Activated naive CD4-positive, alpha-beta T cell treated with anti-CD3 and anti-CD28 coated beads for 36 hours (primary cell): Measurements from ENCODE around the gene RAB11FIP4. TPM values are rescaled to one million over a fixed set of nuclear protein-coding genes. Genes with fewer than 3 reads are reported as not detected.
A peak's percentile ranks its signal among the peaks of the same experiment; 100 is the strongest.

Source experiments
- CTCF ChIA-PET: fragments of 350-600 bp; sonication (Branson Sonifier 250); formaldehyde crosslinking; loops from one replicate; lab custom pipeline; 2021; ENCODE audit warnings: antibody characterized with exemption; lab: Charles Lee
- DNase-seq: peaks from one replicate; pipeline ENCODE4 v3.0.0-alpha.2; 2020
- H3K27ac Mint-ChIP-seq: one replicate; pipeline ENCODE4 v1.8.0; 2021; ENCODE audit warnings: mild to moderate bottlenecking, mixed read lengths
- H3K27me3 Mint-ChIP-seq: one replicate; pipeline ENCODE4 v1.8.0; 2021; ENCODE audit warnings: low read depth, mixed read lengths
- H3K36me3 Mint-ChIP-seq: one replicate; pipeline ENCODE4 v1.8.0; 2021; ENCODE audit warnings: low read depth, mixed read lengths
- H3K4me1 Mint-ChIP-seq: one replicate; pipeline ENCODE4 v1.8.0; 2021; ENCODE audit warnings: low read depth, mixed read lengths
- H3K4me3 Mint-ChIP-seq: one replicate; pipeline ENCODE4 v1.8.0; 2021; ENCODE audit warnings: mild to moderate bottlenecking, moderate library complexity, mixed read lengths
- H3K9me3 Mint-ChIP-seq: one replicate; pipeline ENCODE4 v1.8.0; 2021; ENCODE audit warnings: mixed read lengths
- intact Hi-C: fragments of 100-400 bp; cut with micrococcal nuclease; formaldehyde crosslinking; loops from one replicate; pipeline ENCODE4 v1.15.1; 2023
- total RNA-seq, 2 experiments: library from RNA; stranded (reverse); gene quantifications; one replicate each; pipeline ENCODE4 v1.2.3, GENCODE V29; 2021

RAB11FIP4 gene
- total RNA-seq, 2 experiments from 2014 or later = 31.3 to 33.1 TPM

DNA sequence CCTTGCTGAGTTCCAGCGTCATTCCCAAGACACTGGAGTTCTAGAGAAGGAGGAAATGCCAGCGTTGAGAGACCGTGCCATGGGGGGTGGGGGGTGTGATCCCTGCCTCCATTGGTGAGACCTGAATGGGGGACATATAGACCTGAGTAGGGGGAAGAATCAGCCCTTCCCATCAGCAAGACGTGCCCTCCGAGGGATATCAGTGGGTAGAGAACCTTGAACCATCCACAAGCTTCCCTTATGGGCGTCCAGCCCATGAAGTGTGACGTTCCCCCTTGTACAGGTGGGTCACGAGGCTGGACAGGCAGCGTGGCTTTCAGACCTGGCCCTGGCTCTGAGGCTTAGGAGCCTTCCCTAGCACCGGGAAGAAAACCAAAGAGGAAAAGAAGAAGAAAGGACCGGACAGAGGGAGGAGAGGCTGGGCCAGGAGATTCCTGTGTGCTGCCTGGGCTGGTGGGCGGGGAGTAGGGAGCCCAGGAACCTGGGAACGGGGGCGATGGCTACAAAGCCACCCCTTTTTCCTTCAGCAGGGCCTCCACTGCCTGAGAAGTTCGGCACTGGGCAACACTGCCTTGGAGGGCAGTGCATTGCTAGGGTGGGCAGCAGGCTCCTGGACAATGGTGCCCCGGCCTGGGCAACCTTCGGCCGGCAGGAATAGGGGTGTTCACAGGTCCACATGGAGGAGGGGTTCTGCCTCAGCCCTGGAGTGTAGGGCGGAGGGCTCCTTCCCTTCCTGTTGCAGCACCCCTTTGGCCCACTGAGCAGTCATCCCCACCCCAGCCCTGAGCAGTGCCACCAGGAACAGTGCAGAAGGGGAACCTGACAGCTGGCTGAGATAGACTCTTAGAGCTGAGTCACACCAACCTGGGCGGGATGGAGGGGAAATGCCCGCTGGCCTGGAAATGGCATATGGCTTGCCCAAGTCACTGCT, 7.2 kb downstream of the RAB11FIP4 start:
- no peak for DNase-seq
- CTCF ChIA-PET = interaction anchor here (1.0 kb wide), 1 partner anchor 9 kb away, joined by 3 read pairs; no protein-coding TSS in a partner anchor
- intact Hi-C loops = no loop called here
- H3K4me1 Mint-ChIP-seq = no peaks in the 10 kb centered on the region
- peaks cover 19% of the 10 kb centered on the region for H3K27me3 Mint-ChIP-seq
- no peaks in the 10 kb centered on the region for H3K36me3 Mint-ChIP-seq
- no peak overlapping the region for H3K4me3 Mint-ChIP-seq
- peak overlapping the region; percentile 65 for H3K27ac Mint-ChIP-seq
- no peaks in the 10 kb centered on the region for H3K9me3 Mint-ChIP-seq

DNA sequence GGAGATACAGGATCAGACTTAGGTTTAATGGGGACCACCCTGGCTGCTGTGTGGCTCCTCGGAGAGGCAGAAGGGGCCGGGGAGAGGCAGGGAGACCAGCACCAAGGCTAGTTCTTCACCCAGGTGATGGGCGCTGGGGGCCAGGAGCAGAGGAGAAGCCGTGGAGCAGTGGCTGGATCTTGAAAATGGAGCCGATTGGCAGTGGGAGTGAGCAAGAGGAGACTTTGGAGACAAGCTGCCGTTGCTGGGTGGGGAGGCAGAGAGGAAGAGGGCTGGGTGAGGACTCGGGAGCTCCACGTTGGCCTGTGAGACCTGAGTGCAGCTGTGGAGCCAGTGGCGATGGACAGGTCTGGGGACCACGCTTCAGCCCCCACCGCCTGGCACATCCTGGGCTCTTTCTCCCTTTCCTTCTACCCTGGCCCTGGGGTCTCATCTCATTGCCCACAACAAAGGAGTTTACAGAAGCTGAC, 9.0 kb downstream of the RAB11FIP4 start:
- intact Hi-C loops = no loop called here

DNA sequence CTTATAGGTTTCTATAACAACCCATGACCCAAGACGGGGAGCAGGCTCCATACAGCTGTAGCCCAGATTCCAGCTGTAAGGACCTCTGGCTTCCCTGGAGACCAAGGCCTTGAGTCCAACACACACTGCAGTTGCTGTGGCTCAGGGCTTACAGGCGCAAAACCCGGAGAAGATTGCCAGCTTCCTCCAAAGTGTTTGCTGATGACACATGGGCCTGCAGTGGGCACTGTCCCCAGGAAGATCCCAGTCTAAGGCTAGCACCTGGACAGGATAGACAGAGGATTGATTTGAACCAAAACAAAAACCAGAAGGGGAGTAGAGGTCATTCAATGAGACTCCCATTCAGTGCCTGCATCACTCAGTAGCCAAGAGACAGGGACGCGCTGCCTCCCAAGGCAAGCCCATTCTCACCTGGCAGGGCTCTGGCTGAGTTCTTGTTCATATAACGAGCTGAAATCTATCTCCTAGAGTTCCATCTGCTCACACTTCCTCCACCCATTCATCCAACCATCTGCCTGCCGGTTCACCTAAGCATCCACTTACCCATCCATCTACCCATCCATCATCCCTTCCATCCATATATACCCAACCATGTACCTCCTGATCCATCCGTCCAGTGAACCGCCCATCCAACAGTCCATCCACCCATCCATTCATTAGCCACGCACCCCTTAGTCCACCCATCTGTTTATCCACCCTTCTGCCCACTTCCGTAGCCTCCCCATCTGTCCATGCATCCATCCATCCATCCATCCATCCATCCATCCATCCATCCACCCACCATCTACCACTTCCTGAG, 10.2 kb downstream of the RAB11FIP4 start:
- H3K9me3 Mint-ChIP-seq = no peaks in the 10 kb centered on the region
- H3K27ac Mint-ChIP-seq = no peak overlapping the region
- intact Hi-C loops = no loop called here
- no peak for DNase-seq
- no peak overlapping the region for H3K4me3 Mint-ChIP-seq
- H3K4me1 Mint-ChIP-seq = no peaks in the 10 kb centered on the region
- H3K36me3 Mint-ChIP-seq = no peaks in the 10 kb centered on the region
- CTCF ChIA-PET = interaction anchor here (0.6 to 0.7 kb wide), 3 partner anchors 138 to 650 kb away, joined by 3 read pairs; no protein-coding TSS in a partner anchor
- peaks cover 3% of the 10 kb centered on the region for H3K27me3 Mint-ChIP-seq

More for the DNA sequence above, 9.0 kb downstream of the RAB11FIP4 start:
- Mint-ChIP-seq H3K27ac (no peak overlapping the region), H3K4me3 (no peak overlapping the region), H3K27me3 (peaks cover 7% of the 10 kb centered on the region), H3K4me1 (no peaks in the 10 kb centered on the region), H3K9me3 (no peaks in the 10 kb centered on the region), H3K36me3 (no peaks in the 10 kb centered on the region)
- CTCF ChIA-PET = no interaction called here
- DNase-seq = no peak

DNA sequence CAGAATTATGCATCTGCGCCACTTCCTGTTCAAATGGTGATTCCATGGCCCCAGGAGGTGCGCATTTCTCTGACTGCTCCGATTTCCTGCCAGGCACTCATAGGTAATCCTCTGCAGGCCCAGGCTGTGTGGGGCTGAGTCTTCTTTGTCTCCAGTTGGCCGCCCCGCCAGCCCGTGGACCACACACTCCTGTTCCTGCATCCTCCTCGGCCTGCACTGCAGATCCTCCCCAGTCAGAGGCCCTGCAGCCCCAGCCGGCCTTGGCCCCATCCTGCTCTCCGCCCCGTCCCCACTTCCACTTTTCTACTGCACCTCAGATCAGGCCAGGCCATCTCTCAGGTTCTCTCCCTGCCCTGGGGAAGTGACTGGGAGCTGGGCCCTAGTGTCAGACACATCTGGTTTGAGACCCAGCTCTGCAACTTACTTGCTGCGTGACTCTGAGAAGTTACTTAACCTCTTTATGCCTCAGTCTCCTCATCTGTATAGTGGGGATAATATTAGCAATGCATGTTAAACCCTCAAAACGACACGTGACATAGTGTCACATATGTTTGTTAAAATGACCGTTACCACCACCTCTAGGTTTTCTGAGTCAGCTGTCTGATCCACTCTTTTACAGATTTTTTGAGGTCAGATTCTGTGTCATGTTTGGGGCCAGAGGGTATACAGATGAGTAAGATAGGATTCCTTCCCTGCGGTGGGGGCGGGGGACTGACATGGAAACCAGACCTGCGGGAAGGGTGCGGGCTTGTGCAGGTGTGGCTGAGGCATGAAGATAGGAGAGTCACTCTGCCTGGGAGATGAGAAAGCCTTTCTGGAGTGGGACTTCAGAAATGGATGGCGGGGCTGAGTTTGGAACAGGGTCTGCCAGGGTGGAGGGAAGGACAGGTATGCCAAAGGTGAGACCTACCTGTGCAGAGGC, 12.8 kb downstream of the RAB11FIP4 start:
- CTCF ChIA-PET = no interaction called here
- Mint-ChIP-seq H3K9me3 (no peaks in the 10 kb centered on the region), H3K27me3 (no peaks in the 10 kb centered on the region), H3K27ac (no peak overlapping the region), H3K36me3 (no peaks in the 10 kb centered on the region), H3K4me3 (no peak overlapping the region), H3K4me1 (no peaks in the 10 kb centered on the region)
- intact Hi-C loops = no loop called here
- no peak for DNase-seq

DNA sequence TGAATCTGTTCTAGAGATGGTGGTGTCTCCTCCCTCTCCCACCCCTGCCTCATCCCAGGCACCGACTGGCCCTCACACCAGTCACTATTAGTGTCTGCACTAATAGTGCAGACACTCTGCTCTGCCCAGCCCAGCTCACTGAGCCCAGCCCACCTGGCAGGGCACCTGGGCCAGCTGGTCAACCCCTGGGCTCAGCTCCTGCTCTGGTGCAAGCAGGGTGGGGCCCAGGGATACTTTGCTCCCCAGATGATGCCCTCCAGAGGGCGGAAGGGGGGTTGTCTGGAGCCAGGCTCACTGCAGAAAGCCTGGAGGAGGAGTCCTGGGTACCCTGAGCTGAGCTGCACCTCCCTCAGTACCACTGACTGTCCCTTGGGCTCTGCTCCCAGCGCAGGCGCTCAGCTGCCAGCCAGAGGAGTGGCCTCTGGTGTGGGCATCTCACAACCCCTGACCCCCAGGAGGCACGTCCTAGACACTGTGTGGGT, 14.5 kb downstream of the RAB11FIP4 start:
- CTCF ChIA-PET = no interaction called here

DNA sequence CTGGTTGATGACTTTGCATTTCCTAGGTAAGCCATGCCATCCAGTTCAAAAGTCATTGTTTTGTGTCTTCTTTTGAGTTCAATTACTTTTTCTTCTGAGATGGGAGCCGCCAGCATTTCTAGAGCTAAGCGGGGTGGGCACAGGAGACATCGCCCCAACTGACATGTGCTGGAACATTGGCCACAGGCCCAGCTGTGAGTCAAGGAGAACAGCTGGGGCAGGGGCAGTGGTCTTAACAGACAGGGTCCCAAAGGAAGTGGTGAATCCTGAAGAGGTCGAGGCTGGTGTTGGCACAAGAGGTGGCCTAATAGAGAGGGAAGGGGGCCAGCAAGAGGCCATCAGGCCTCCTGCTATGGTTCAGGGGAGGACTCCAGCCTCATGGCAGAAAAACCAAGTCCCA, 17.1 kb downstream of the RAB11FIP4 start:
- H3K4me1 Mint-ChIP-seq = no peaks in the 10 kb centered on the region
- intact Hi-C loops = no loop called here
- DNase-seq = no peak
- no peak overlapping the region for H3K27ac Mint-ChIP-seq
- H3K36me3 Mint-ChIP-seq = no peaks in the 10 kb centered on the region
- H3K9me3 Mint-ChIP-seq = no peaks in the 10 kb centered on the region
- CTCF ChIA-PET = interaction anchor here (0.6 kb wide), 2 partner anchors 401 to 472 kb away, joined by 4 to 7 read pairs; no protein-coding TSS in a partner anchor
- H3K4me3 Mint-ChIP-seq = no peak overlapping the region
- H3K27me3 Mint-ChIP-seq = no peaks in the 10 kb centered on the region

More for the DNA sequence above, 14.5 kb downstream of the RAB11FIP4 start:
- Mint-ChIP-seq H3K4me1 (no peaks in the 10 kb centered on the region), H3K9me3 (no peaks in the 10 kb centered on the region), H3K36me3 (no peaks in the 10 kb centered on the region), H3K27ac (no peak overlapping the region), H3K4me3 (no peak overlapping the region), H3K27me3 (no peaks in the 10 kb centered on the region)
- DNase-seq = no peak
- intact Hi-C loops = no loop called here

DNA sequence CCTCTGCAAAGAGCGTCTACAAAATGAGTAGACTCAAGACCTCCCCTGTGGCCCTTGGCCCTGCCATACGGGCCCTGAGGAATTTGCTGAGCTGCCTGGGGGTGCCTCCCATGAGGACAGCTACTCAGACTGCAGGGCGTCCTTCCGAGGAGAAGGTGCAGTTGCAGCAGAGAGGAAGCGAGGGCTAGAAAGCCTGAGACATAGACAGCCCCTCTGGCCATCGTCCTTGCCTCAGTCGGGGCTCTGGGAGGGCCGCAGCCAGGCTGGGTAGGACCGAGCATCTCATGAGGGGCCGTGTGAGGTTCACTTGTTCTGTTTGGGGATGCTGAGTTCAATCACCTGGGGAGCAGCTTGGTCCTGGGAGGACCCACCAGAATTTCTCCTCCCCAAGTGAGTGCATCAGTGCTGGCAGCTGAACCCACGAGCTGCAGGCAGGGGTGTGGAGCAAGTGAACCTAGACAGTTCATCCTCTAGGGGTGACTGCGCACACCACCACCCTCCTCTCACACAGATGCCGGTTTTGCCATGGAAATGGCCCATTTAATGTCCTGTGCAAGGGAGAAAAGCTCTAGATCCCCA, 20.3 kb downstream of the RAB11FIP4 start:
- no peak overlapping the region for H3K27ac Mint-ChIP-seq
- no peaks in the 10 kb centered on the region for H3K9me3 Mint-ChIP-seq
- no peaks in the 10 kb centered on the region for H3K36me3 Mint-ChIP-seq
- H3K4me3 Mint-ChIP-seq = no peak overlapping the region
- H3K27me3 Mint-ChIP-seq = no peaks in the 10 kb centered on the region
- intact Hi-C loops = no loop called here
- no peaks in the 10 kb centered on the region for H3K4me1 Mint-ChIP-seq
- CTCF ChIA-PET = interaction anchor here (0.6 kb wide), 1 partner anchor 92 kb away, joined by 3 read pairs; no protein-coding TSS in a partner anchor
- DNase-seq = no peak

DNA sequence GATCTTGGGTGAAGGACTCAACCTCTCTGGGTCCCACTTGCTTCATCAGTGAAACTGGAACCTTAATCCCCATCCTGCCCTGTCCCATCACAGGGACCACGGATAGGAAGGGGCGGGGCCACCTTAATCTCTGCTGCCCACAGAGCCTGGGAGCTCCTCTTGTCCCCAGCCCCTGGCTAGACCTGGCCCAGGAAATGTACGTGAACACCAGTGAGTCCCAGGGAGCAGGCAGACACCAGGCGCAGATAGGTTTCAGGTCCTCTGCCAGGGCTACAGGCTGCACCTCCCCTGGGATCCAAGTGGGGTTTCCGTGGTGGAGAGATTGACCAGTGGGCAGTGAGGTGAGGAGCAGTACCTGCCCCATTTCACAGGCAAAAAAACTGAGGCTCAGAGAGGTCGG, 21.0 kb downstream of the RAB11FIP4 start:
- CTCF ChIA-PET = no interaction called here
- Mint-ChIP-seq H3K27ac (no peak overlapping the region), H3K36me3 (no peaks in the 10 kb centered on the region), H3K4me3 (no peak overlapping the region), H3K27me3 (no peaks in the 10 kb centered on the region), H3K9me3 (no peaks in the 10 kb centered on the region), H3K4me1 (no peaks in the 10 kb centered on the region)
- intact Hi-C loops = no loop called here
- DNase-seq = no peak

DNA sequence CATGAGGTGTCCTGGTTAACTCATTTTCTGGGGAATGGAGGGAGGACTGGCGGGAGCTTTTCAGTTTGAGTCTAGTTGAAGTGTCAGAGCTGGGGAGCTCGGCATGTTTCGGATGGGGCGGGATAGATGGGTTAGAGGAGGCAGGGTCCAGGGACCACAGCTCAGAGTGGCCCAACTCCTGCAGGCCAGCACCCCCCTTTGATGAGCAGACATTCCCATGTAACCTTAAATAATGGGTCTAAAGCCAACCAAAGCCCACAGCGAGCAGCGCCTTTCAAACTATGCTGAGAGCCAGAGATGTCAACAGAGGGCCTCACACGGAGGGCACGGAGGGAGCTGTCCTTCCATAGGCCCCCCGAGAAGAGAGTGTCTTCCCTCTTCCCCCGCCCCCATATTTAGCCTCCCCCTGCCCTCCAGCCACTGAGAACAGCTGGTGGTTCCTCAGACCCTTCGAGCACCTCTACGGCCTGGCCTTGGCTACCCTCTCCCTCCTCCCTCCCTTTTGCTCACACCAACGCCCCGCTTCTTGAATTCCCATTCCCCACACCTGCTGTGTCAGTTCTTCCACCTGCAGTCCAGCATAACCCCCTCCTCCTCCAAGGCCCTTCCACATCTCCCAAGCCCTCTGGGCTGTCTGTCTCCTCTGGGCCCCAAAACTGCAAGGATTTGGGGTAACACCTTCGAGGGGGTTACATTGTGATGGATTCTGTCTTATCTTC, 21.8 kb downstream of the RAB11FIP4 start:
- intact Hi-C loops = no loop called here
- DNase-seq = no peak
- no peak overlapping the region for H3K4me3 Mint-ChIP-seq
- CTCF ChIA-PET = interaction anchor here (0.6 kb wide), 1 partner anchor 11 kb away, joined by 3 read pairs; no protein-coding TSS in a partner anchor
- H3K36me3 Mint-ChIP-seq = no peaks in the 10 kb centered on the region
- no peaks in the 10 kb centered on the region for H3K9me3 Mint-ChIP-seq
- H3K4me1 Mint-ChIP-seq = no peaks in the 10 kb centered on the region
- H3K27me3 Mint-ChIP-seq = no peaks in the 10 kb centered on the region
- H3K27ac Mint-ChIP-seq = no peak overlapping the region

DNA sequence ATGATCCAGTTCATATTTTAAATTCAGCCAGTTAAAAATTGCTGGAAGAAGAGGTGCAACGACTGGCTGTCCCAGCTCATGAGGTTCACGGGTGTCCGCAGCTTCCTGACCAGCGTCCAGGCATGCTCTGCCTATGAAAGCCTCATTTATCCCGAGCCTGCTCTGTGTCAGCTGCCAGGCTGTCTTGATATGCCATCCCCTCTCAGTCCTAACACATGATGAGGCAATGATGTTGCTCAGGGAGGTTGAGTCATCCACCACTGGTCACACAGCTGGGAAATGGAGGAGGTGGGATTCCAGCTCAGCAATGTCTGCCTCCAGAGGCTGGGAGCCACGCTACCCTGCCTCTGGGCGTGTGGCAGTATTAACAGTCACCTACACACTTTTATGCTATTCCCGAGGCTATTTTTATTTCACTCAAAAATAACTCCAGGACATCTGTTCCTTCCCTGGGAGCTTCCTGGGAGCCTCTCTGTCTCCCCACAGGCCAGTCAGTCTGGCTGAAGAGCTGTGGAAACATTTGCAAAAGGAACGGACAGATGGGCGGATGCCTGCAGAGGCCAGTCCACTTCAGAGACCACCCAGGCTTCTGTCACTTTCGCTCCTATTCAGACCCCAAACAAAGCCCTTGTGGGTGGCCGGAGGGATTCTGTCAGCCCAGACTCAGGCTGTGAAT, 22.5 kb downstream of the RAB11FIP4 start:
- CTCF ChIA-PET = interaction anchor here (0.6 kb wide), 1 partner anchor 11 kb away, joined by 3 read pairs; no protein-coding TSS in a partner anchor
- no peak overlapping the region for H3K4me3 Mint-ChIP-seq
- no peaks in the 10 kb centered on the region for H3K4me1 Mint-ChIP-seq
- no peaks in the 10 kb centered on the region for H3K36me3 Mint-ChIP-seq
- intact Hi-C loops = no loop called here
- no peak overlapping the region for H3K27ac Mint-ChIP-seq
- no peaks in the 10 kb centered on the region for H3K9me3 Mint-ChIP-seq
- no peak for DNase-seq
- H3K27me3 Mint-ChIP-seq = no peaks in the 10 kb centered on the region
